Vagina (tissue), 2 donors: Measurements from ENCODE around the gene ATG9B.

Source experiments
- POLR2A ChIP-seq, 2 donors: fragments of 450-650 bp; IDR thresholded peaks; one replicate each; pipeline ENCODE4 v1.6.1; 2017; ENCODE audit warnings: antibody characterized with exemption in 2 of 2, mild to moderate bottlenecking in 2 of 2, moderate library complexity in 2 of 2
- POLR2AphosphoS5 ChIP-seq, 2 donors: sonication (generic); formaldehyde crosslinking; IDR thresholded peaks; one replicate each; pipeline ENCODE4 v1.9.0; 2017; ENCODE audit warnings: antibody characterized with exemption in 2 of 2, mild to moderate bottlenecking in 2 of 2, low read depth in 1 of 2; ENCODE audit not compliant: insufficient read depth in 1 of 2
- TF ChIP-seq, protein P1 (sequence below), 3 experiments: fragments of 450-650 bp in 2 of 3; fragments of 200-600 bp in 1 of 3; sonication (generic) in 1 of 3; IDR thresholded peaks; one replicate each; pipeline ENCODE4 v1.5.1; 2017 to 2019; ENCODE audit warnings: antibody characterized with exemption in 3 of 3, mild to moderate bottlenecking in 2 of 3, moderate library complexity in 2 of 3

DNA sequence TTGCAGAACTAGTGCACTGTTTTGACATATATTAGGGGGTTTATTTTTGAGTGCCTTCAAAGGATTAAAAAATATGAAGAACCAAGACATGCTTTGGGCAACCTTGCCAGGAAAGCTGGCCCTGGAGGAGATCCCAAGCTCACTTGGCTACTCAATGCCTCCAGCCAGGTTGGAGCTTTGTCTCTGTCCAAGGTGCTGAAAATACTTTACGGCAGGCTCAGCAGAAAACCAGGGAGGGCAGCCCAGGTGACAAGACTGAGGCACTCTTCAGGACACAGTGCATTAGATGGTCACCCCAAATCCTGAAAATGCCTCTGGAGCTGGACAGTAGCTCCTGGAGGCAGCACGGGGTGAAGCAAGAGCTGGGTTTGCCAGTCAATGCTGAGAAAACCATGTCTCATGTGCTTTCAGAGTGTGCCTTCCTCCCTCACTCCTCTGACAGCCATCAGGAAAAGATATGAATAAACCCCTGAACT lies 40.4 kb downstream of the ATG9B start:
- TF ChIP-seq, protein P1, sequence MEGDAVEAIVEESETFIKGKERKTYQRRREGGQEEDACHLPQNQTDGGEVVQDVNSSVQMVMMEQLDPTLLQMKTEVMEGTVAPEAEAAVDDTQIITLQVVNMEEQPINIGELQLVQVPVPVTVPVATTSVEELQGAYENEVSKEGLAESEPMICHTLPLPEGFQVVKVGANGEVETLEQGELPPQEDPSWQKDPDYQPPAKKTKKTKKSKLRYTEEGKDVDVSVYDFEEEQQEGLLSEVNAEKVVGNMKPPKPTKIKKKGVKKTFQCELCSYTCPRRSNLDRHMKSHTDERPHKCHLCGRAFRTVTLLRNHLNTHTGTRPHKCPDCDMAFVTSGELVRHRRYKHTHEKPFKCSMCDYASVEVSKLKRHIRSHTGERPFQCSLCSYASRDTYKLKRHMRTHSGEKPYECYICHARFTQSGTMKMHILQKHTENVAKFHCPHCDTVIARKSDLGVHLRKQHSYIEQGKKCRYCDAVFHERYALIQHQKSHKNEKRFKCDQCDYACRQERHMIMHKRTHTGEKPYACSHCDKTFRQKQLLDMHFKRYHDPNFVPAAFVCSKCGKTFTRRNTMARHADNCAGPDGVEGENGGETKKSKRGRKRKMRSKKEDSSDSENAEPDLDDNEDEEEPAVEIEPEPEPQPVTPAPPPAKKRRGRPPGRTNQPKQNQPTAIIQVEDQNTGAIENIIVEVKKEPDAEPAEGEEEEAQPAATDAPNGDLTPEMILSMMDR (IDR thresholded peaks at IDR 0.05) = no peak
- TF ChIP-seq POLR2AphosphoS5 (IDR thresholded peaks at IDR 0.05; ENCODE audit: insufficient read depth in 1 of 2, low read depth in 1 of 2) (no peak), POLR2A (IDR thresholded peaks at IDR 0.05) (no peak)
